NCI-H510A (cell line): Measurements from ENCODE around the gene SORL1.
"Not testable (repeated sequence)": the region's sequence is repeated elsewhere in the genome, so short reads cannot be mapped to it uniquely, and the experiment has no call there.

Experiments
- DNase-seq: peaks from one replicate; lab custom pipeline; 2025; lab: John Stamatoyannopoulos, UW

Gene SORL1

DNA sequence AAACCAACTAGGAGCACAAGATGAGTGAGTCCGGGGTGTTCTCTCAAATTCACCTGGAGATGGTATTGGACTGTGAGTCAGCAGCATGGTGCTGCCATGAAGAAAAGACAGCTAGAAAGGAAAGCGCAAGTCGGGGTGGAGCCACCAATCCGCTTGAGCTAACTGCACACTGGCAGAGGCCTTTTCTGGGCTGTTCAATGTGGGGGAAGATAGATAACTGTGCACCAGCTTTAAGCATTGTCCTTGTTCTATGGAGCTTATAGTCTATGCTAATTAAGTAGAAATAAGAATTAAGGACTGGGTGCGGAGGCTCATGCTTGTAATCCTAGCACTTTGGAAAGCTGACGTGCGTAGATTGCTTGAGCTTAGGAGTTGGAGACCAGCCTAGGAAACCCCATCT, 22.6 kb downstream of the SORL1 start:
- no peak for DNase-seq

GRCh38 chr11:121476379-121477032, 24.4 kb downstream of the SORL1 start:
- DNase-seq = no peak

DNA sequence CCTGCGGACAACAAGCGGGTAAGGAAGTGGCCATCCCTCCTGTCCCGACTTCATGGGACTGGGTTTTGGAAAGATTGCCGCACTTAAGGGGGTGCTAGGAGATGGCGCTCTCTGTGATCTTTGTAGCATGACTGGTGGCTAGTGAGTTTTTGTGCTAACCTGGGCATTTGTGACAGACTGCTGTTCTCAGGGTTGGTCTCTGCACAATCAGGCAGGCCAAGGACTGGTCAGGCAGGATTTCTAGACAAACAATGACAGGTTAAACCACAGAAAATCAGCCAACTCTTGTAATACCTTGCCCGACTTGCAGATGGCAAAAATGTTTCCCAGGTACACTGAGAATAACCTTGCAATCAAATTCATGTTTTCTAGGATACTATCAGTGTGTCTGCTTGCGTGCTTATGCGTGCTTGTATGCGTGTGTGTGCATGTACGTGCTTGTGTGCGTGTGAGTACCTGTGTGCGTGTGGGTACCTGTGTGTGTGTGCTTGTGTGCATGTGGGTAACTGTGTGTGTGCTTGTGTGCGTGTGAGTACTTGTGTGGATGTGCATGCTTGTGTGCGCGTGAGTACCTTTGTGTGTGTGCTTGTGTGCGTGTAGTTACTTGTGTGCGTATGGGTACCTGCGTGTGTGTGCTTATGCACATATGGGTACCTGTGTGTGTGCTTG, 26.2 kb downstream of the SORL1 start:
- DNase-seq = no peak

GRCh38 chr11:121478895-121479697, 27.0 kb downstream of the SORL1 start:
- no peak for DNase-seq

DNA sequence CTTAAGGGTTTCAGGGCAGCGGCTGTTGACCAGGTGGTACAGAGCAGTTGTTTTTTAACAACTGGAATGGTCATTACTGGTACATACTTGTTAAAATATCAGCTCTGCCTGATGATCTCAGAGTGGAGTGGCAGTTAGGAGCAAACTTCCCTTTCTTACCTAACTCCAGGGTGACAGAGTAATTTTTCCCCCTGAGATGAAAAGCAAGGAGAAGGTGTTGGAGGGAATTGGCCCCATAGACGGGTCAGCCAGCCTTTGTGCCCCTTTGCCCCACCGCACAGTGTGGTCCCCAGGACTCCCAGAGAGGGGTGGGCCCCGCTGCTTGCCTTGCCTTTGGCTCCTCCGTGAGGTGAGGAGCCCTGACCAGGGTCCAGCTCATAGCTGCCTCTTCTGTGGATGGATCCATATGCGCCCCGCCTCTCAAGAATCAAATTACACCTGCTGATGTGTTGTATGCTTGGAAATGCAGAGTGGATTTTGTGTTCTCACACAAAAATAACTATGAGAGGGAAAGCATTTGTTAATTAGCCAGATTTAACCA, 27.7 kb downstream of the SORL1 start:
- DNase-seq = no peak

GRCh38 chr11:121481484-121482230, 29.5 kb downstream of the SORL1 start:
- not testable (repeated sequence) for DNase-seq

- no peak for DNase-seq
Observed at GRCh38 chr11:121482231-121483129, 30.4 kb downstream of the SORL1 start.

DNA sequence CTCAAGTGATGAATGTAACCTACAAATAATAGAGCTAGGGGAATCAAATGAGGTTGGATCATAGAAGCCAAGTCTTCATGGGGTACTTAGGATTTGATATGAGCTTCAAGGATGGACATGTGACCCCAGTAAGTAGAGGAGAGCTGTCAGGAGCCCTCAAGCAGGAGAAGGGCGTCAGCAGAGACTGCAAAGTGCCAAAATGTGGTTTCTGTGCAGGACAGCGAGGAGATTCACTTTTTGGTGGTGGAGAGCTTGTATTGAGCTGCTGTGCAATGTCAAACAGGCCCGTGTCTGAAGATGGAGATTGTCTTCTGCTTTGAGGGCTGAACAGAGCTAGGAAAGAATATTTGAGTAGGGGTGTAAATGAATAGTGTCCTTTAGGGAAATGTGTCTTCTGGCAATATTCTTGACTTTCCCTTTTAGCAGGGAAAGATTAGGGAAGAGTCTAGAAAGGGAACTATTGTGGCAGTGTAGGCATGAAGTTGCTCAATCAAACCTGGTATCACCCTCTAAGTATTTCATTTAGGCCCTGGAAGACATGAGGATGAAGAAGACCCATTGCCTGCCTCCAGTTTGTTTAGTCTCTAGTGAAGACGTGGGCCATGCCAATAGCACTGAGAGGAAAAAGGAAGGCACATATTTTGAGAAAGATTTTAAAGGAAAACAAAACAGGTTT, 31.8 kb downstream of the SORL1 start:
- no peak for DNase-seq

DNA sequence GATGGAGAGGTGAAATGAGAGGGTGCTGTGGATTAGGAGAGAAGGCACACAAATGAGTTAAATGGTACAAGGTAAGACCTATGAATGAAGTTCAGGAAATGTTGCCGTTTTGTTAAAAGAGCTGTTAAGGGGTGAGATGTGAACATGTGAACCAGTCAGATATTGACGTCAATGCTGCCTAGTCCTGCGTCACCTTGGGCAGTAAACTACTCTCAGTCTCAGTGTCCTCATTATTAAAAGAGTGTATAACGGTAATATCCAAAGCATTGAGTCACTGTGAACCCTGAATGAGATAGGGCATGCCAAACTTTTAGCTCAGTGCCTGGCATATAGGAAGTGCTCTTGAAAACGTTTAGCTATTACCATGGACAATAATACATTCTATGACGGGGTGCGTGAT, 33.1 kb downstream of the SORL1 start:
- DNase-seq = no peak

- DNase-seq = no peak
Observed at GRCh38 chr11:121486054-121486453, 33.9 kb downstream of the SORL1 start.

DNA sequence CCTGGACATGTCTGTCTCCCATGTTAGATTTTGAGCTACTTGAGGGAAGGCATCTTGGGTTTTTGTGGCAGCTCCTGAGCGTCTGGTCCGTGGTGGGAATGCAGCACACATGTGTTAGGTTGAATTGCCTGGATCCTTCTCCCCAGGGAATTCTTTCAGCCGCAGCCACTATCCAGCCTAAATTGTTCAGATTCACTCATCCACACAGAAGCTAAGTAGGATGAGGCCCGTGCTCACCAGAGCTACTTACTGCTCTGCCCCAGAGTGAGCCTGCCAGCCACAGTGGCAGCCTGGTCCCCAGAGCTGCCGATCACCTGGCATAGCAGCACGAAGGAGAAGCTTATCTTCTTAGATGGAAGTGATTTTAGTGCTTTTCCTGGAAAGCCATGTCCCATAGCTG, 35.1 kb downstream of the SORL1 start:
- DNase-seq = no peak

DNA sequence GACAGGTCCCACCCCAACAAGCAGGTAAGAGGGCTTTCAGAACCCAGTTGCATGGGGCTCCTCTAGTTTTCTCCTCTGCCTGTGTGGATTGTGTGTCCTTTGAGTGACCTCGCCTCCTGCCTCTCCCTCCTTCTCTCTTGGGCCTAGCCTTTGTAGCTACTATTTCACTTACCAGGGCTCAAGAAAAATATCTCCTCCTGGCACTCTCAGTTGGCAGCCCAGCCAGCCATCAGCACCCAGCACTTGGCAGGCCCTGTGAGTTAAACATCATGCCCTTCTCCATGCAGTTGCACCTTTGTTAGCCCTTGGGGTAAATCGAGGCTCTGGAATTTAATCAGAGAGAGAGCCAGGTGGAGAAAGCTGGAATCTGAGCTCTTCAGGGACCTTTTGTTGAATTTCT, 36.1 kb downstream of the SORL1 start:
- DNase-seq = no peak

- DNase-seq = no peak
Observed at GRCh38 chr11:121488641-121489040, 36.5 kb downstream of the SORL1 start.

DNA sequence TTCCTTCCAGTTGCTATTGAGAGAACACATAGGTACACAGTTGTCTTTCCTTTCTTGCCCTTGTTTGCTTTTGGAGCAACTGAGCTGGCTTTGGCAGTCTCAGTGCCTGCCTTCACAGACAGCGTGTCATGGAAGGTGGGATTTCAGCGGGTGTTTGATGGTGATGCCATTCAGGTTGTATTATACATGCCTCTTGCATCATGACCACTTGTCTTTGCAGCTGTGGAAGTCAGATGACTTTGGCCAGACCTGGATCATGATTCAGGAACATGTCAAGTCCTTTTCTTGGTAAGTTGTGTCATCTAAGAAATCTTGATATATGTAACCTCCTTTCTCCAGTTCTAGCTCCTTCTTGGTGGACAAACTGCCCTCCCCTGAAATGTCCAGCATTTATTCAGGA, 37.7 kb downstream of the SORL1 start:
- no peak for DNase-seq

- DNase-seq = no peak
Observed at GRCh38 chr11:121494355-121495099, 42.4 kb downstream of the SORL1 start.

- DNase-seq = no peak
Observed at GRCh38 chr11:121497176-121497998, 45.3 kb downstream of the SORL1 start.

DNA sequence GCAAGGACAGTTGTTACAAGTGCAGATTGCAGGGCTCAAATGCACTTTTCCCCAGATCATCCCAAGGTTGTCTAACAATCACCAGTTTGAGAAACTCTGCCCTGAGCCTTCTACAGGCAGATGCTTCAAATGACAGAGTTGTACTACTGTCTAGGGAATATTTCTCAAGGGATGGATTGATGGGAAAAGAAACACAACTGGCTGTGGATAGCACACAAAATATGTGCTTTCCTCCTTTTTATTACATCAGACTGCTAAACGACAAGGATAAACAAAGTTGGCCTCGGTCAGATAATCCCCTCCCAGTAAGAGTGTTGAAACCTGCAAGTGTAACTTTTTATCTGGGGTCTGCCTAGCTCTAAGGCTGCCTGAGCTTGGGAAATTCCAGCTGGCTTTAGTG, 47.3 kb downstream of the SORL1 start:
- DNase-seq = no peak

DNA sequence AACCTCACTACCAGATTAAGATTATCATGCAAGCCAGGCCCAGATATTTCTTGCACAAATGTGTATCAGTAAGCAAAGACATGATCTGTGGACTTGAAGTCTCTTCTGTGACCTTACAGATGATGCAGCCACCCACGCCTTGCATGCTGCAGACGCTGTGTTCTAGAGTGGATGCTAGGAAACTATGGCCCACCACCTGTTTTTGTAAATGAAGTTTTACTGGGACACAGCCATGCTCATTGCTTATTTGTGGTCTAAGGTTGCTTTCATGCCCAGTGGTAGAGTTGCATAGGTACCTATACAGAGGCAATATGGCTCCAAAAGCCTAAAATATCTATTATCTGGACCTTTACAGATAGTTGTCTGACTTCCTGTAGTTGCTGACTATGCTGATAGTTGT, 48.2 kb downstream of the SORL1 start:
- DNase-seq = no peak

DNA sequence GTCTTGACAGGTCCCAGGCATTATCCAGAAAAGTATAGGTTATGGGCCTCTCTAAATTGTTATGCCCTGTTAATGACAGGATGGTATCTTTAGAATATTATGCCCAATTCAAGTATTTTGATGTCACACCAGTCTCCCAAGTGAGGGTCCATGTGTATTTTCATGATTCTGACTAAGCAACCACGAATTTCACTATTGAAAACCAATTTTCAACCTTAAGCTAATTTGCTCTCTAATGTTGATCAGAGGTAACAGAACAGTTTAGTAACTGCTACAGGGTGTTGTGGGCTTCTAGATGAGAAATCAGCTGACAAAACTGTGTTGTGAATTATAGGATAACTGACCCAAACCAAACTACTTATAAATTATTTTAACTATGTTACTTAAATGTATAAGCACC, 48.6 kb downstream of the SORL1 start:
- no peak for DNase-seq
